Measurements from ENCODE around the gene ANKRD11.

Gene ANKRD11

GRCh38 chr16:89388536-89388935, 101.8 kb downstream of the ANKRD11 start:
- H3K27me3 ChIP-seq (ENCODE audit: insufficient read depth, low read depth) = no peaks in the 10 kb centered on the region
- TF ChIP-seq, protein P1, sequence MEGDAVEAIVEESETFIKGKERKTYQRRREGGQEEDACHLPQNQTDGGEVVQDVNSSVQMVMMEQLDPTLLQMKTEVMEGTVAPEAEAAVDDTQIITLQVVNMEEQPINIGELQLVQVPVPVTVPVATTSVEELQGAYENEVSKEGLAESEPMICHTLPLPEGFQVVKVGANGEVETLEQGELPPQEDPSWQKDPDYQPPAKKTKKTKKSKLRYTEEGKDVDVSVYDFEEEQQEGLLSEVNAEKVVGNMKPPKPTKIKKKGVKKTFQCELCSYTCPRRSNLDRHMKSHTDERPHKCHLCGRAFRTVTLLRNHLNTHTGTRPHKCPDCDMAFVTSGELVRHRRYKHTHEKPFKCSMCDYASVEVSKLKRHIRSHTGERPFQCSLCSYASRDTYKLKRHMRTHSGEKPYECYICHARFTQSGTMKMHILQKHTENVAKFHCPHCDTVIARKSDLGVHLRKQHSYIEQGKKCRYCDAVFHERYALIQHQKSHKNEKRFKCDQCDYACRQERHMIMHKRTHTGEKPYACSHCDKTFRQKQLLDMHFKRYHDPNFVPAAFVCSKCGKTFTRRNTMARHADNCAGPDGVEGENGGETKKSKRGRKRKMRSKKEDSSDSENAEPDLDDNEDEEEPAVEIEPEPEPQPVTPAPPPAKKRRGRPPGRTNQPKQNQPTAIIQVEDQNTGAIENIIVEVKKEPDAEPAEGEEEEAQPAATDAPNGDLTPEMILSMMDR (conservative IDR thresholded peaks at IDR 0.05; ENCODE audit: low read depth, low read length) = no peak
- no peak overlapping the region for H2AFZ ChIP-seq (ENCODE audit: low read depth)
- H3K27ac ChIP-seq = no peak overlapping the region
- no peaks in the 10 kb centered on the region for H3K36me3 ChIP-seq (ENCODE audit: insufficient read depth)
- H3K79me2 ChIP-seq (ENCODE audit: insufficient read depth, low read depth) = peaks cover 94% of the 10 kb centered on the region
- H3K4me2 ChIP-seq = no peak overlapping the region
- peaks cover 53% of the 10 kb centered on the region for H4K20me1 ChIP-seq (ENCODE audit: insufficient read depth)
- no peak overlapping the region for H3K9ac ChIP-seq
- H3K4me3 ChIP-seq (IDR thresholded peaks at IDR 0.05; ENCODE audit: insufficient read depth, low read depth, low read length) = no peak overlapping the region
- H3K4me1 ChIP-seq (ENCODE audit: low read depth, poor library complexity, severe bottlenecking) = peaks cover 8% of the 10 kb centered on the region

DNA sequence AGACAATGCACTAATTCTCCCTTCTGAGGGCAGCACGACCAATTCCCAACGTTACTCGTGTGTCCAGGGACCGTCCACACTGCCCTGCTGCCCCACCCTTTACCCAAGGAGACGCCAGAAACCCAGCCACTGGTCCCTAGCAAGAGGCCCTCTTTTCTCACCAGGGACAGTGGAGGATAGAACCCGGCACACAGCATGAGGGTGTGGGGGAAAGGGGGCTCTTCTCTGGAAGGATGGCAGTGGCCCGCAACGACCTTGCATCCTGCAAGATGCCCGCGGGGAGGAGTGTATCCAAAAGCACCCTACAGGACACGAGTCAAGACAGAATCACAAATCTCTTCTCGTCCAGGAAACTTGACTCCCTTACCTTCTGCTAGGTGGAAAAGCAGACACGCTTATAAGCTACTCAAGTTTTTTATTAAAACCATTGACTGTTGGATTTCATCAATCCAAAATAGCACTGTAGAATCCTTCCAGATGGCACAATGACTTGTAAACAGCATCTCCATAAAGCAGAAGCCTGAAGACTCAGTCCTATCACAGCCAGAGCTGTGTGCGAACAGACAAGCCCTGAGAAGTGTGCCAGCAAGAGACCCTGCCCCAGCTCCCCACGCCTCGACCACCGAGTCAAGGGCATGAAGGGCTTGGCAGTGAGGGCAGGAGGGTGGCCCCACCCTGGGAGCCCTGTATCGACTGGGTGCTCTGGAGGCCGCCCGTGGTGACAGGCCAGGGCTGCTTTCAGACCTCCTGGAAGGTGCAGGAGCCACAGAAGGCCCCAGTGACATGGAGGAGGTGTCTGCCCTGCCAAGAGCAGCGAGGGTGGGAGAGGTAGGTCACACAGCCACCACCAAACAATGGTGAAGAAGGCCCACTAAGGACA, 103.8 kb downstream of the ANKRD11 start:
- Histone ChIP-seq H3K4me1 (ENCODE audit: low read depth, poor library complexity, severe bottlenecking) (peaks cover 20% of the 10 kb centered on the region), H3K79me2 (ENCODE audit: insufficient read depth, low read depth) (peaks cover 96% of the 10 kb centered on the region), H3K4me2 (no peak overlapping the region), H2AFZ (ENCODE audit: low read depth) (no peak overlapping the region), H3K9ac (no peak overlapping the region), H3K4me3 (IDR thresholded peaks at IDR 0.05; ENCODE audit: insufficient read depth, low read depth, low read length) (no peak overlapping the region), H3K27ac (no peak overlapping the region), H3K27me3 (ENCODE audit: insufficient read depth, low read depth) (no peaks in the 10 kb centered on the region), H3K36me3 (ENCODE audit: insufficient read depth) (no peaks in the 10 kb centered on the region), H4K20me1 (ENCODE audit: insufficient read depth) (peaks cover 55% of the 10 kb centered on the region)
- TF ChIP-seq, protein P1 (conservative IDR thresholded peaks at IDR 0.05; ENCODE audit: low read depth, low read length) = no peak

DNA sequence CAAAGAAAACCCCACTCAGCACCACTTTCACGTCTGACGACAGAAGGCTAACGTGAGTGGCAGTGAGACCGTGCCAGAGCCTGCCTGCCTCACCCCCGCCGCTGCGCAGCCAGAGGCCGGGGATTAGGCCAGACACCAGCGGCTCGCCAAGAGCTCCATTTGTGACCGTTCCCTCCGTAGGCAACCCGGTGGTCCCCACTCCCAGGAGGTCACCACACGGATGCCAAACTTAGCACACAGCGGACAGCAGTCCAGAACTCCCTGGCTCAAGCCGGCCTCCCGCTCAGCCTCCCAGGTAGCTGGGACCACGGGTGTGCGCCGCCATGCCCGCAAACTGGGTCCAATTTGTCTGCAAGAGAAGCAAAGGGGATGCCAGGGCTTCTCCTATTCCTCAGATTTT, 104.6 kb downstream of the ANKRD11 start:
- Histone ChIP-seq H3K4me1 (ENCODE audit: low read depth, poor library complexity, severe bottlenecking) (peaks cover 20% of the 10 kb centered on the region), H3K4me3 (IDR thresholded peaks at IDR 0.05; ENCODE audit: insufficient read depth, low read depth, low read length) (no peak overlapping the region), H4K20me1 (ENCODE audit: insufficient read depth) (peaks cover 63% of the 10 kb centered on the region), H3K27ac (no peak overlapping the region), H2AFZ (ENCODE audit: low read depth) (no peak overlapping the region), H3K27me3 (ENCODE audit: insufficient read depth, low read depth) (no peaks in the 10 kb centered on the region), H3K36me3 (ENCODE audit: insufficient read depth) (no peaks in the 10 kb centered on the region), H3K4me2 (no peak overlapping the region), H3K79me2 (ENCODE audit: insufficient read depth, low read depth) (peaks cover 96% of the 10 kb centered on the region), H3K9ac (no peak overlapping the region)
- TF ChIP-seq, protein P1 (conservative IDR thresholded peaks at IDR 0.05; ENCODE audit: low read depth, low read length) = no peak

DNA sequence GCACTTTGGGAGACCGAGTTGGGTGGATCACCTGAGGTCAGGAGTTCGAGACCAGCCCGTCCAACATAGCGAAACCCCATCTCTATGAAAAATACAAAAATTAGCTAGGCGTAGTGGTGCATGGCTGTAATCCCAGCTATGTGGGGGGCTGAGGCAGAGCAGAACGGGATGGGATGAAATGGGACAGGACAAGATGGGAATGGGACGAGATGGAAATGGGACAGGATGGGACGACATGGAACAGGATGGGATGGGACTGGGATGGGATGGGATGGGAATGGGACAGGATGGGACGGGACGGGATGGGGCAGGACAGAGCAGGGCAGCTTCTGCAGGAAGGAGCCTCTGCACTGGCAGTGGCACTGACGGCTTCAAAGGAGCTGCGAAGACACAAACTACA, 106.1 kb downstream of the ANKRD11 start:
- no peak overlapping the region for H3K4me2 ChIP-seq
- H3K9ac ChIP-seq = no peak overlapping the region
- H3K27me3 ChIP-seq (ENCODE audit: insufficient read depth, low read depth) = no peaks in the 10 kb centered on the region
- peaks cover 100% of the 10 kb centered on the region for H3K79me2 ChIP-seq (ENCODE audit: insufficient read depth, low read depth)
- no peak overlapping the region for H2AFZ ChIP-seq (ENCODE audit: low read depth)
- TF ChIP-seq, protein P1 (conservative IDR thresholded peaks at IDR 0.05; ENCODE audit: low read depth, low read length) = no peak
- peaks cover 20% of the 10 kb centered on the region for H3K4me1 ChIP-seq (ENCODE audit: low read depth, poor library complexity, severe bottlenecking)
- no peak overlapping the region for H3K4me3 ChIP-seq (IDR thresholded peaks at IDR 0.05; ENCODE audit: insufficient read depth, low read depth, low read length)
- H3K27ac ChIP-seq = no peak overlapping the region
- peaks cover 72% of the 10 kb centered on the region for H4K20me1 ChIP-seq (ENCODE audit: insufficient read depth)
- no peaks in the 10 kb centered on the region for H3K36me3 ChIP-seq (ENCODE audit: insufficient read depth)

Measured in KMS-11 (cell line).